NCI-H510A treated with DMSO at 0.1 percent for 48 hours (cell line): Measurements from ENCODE around the gene PIP4K2A.
"Not testable (repeated sequence)": the region's sequence is repeated elsewhere in the genome, so short reads cannot be mapped to it uniquely, and the experiment has no call there.

Experiments used
- DNase-seq: peaks from one replicate; lab custom pipeline; 2025; lab: John Stamatoyannopoulos, UW

Gene PIP4K2A

DNA sequence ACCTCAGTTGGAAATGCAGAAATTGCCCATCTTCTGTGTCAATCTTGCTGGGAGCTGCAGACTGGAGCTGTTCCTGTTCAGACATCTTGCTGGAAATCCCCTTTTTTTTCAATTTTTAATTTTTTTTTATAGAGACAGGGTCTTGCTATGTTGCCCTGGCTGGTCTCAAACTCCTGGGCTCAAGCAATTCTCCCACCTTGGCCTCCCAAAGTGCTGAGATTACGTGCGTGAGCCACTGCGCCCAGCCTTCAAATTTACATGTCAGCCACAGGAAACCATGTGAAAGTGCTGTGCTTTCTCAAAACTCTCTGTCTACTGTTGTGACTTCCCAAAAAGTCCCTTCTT lies 200.0 kb downstream of the PIP4K2A start:
- not testable (repeated sequence) for DNase-seq

DNA sequence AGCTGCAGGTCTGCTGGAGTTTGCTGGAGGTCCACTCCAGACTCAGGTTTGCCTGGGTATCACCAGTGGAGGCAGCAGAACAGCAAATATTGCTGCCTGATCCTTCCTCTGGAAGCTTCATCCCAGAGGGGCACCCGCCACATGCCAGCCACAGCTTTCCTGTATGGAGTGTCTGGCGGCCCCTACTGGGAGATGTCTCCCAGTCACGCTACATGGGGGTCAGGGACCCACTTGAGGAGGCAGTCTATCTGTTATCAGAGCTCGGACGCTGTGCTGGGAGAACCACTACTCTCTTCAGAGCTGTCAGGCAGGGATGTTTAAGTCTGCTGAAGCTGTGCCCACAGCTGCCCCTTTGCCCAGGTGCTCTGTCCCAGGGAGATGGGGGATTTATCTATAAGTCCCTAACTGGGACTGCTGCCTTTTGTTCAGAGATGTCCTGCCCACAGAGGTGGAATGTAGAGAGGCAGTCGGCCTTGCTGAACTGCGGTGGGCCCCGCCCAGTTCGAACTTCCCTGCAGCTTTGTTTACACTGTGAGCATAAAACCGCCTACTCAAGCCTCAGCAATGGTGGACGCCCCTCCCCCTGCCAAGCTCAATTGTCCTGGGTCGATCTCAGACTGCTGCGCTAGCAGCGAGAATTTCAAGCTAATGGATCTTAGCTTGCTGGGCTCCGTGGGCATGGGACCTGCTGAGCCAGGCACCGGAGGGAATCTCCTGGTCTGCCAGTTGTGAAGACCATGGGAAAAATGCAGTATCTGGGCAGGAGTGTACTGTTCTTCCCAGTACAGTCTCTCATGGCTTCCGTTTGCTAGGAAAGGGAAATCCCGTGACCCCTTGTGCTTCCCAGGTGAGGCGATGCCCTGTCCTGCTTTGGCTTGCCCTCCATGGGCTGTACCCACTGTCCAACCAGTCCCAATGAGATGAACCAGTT lies 200.6 kb downstream of the PIP4K2A start:
- DNase-seq = peak; percentile 21

DNA sequence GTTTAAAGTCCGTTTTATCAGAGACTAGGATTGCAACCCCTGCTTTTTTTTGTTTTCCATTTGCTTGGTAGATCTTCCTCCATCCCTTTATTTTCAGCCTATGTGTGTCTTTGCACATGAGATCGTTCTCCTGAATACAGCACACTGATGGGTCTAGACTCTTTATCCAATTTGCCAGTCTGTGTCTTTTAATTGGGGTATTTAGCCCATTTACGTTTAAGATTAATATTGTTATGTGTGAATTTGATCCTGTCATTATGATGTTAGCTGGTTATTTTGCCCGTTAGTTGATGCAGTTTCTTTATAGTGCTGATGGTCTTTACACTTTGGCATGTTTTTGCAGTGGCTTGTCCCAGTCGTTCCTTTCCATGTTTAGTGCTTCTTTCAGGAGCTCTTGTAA lies 202.4 kb downstream of the PIP4K2A start:
- DNase-seq = not testable (repeated sequence)

DNA sequence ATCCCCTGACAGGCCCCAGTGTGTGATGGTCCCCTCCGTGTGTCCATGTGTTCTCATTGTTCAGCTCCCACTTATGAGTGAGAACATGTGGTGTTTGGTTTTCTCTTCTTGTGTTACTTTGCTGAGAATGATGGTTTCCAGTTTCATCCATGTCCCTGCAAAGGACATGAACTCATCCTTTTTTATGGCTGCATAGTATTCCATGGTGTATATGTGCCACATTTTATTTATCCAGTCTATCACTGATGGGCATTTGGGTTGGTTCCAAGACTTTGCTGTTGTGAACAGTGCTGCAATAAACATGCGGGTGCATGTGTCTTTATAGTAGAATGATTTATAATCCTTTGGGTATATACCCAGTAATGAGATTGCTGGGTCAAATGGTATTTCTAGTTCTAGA lies 206.2 kb downstream of the PIP4K2A start:
- not testable (repeated sequence) for DNase-seq

DNA sequence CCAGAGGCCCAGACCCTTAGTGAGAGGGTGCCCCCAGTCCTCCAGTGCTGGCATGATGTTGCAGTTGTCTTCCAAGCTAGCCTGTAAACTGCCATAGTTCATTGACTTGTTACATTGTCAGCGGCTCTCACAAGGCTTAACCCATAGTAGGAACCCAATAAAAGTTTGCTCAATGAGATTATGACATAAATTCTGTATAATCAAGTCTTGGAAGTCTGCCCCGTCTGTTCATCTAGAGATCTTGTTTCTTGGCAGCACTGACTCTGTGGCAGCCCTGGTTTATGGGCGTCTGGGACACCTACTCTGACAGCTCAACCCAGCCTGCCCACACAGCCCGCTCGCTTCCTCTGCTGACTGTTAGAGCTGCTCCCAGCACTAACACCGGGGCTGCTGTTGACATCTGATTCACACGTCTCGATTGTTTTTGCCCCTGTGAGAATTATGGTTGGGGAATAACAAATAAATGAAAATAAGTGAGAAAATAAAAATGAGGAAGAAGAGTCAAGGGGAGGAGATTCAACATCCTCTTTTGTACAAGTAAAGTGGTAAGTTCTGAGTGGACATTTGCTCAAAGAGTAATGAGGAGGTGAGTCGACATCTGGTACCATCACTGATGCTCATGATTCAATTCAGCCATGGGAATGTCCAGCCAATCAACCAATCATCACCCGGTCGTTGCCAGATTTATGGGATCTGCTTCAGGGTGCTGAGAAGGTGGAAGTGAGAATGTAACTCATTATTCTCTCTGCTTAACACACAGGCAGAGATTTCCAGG lies 208.3 kb downstream of the PIP4K2A start:
- no peak for DNase-seq

DNA sequence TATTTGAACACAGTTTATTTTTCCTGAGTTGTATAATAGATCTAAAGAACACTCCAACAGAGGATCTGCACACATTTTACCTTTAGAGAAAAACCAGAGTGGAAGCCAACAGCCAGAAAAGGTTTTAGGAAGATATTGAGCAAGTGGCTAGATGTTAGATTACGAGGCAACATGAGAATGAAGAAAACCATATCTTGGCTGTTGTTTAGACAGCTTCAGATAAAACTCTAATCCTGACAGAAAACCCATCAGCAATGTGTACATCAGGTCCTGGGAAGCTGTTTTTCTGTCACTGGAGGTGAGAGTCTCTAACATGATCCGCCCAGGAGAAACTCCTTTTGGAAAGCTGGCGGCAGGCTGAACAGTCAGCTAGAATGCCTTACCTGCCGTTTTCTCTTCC lies 209.6 kb downstream of the PIP4K2A start:
- DNase-seq = no peak

DNA sequence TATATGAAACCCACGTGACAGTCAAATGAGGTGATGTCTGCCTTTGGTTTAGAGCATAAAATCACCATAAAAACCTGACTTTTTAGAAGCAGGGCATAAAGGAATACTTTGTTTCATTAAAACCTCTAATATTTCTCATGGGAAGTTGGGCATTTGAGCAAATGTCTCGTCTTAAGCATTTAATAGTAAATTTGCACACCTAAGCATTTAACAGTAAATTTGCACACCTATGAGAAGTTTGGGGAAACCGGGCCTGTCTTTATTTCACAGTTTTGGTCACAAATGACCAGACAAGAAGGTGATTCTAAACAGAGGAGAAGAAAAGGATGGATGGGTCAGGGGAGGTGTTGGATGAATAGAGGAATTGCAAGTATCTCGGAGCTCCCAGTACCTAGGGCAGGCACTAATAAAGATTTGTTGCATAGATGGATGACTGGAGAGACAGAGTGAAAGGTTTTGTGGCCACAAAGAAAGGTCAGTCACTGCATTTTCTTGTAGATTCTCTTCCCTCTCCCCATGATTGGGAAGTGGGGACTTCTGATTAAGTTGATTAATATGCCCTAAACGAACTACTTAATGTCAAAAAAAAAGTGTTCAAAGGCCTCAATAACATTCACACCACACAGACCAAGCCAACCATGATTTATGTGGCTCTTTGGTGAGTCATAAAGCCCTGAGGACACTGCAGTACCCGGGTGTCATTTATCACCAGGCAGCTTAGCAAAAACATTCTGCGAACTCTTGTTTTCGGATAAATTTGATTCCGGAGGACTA lies 210.9 kb downstream of the PIP4K2A start:
- no peak for DNase-seq

DNA sequence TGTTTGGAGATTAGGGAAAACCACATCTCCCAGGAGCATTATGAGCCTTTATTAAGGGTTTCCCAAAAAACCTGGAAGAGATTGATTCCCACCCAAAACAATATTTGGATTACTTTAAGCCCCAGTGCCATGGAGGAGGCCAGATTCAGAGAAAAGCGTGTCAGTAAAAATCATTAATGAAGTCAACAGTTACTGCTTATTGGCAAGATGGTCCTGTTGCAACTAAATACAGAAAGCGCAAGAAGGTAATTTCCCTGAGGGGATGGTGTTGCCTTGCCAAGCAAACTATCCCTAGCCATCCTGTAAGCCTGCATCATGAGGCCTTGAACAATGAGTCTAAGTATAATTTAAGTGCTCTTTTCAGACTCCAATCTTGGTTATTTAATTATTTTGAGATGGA lies 212.5 kb downstream of the PIP4K2A start:
- DNase-seq = no peak

DNA sequence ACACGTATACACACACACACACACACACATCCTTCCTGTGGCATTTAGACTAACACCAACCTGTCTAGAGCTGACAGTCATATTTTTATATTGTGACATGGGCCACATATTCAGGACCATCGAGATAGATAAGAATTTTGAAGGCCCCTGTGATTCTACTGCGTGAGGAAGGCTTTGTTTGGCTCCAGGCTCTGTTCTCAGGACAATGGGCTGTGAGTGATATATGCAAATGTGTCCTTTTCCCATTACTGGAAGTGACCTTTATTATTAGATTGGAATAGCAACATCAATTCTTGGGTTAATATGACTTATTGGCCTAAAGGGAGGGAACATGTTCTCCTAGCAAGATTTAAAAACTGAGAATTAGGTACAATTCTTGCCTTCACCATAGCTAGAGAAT lies 213.0 kb downstream of the PIP4K2A start:
- no peak for DNase-seq

DNA sequence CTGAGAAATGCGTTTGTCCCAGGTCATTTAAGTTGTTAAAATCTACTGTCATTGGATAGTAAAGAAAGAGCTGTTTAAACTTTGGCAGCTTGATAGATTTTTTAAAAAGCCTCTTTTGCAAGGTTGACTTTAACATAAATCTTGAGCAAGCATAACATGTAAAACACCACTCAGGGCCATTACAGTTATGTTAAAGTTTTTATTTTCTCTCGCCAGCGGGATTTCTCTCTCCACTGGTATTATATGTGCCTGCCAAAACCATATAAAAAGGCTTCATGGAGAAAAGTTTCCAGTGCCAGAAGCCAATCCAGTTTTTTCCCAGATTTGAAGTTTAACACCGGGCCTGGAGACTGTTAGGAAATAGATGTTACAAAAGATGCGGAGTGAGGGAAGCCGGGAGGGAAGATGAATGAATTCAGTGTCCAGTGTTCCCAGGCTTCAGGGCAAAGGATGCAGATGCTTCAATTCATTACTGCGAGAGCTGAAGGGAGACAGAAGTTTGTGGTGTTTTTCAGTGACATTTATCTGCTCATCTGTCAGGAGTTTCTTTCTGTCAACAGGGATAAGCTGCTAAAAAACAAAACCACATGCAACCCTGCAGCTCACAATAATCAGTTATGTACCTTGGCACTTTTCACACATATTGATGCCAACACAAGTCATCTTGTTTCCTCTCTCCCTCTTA lies 213.6 kb downstream of the PIP4K2A start:
- DNase-seq = no peak

DNA sequence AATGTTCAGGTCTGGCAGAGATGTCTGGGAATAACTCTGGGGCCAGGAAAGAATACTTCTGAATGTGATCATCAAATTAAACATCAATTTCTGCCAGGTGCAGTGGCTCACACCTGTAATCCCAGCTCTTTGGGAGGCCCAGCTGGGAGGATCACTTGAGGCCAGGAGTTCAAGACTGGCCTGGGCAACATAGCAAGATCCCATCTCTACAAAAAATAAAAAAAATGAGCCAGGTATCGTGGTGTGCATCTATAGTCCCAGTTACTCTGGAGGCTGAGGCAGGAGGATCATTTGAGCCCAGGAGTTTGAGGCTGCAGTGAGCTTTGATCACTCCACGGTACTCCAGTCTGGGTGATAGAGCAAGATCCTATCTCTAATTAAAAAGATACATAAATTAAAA lies 214.4 kb downstream of the PIP4K2A start:
- DNase-seq = not testable (repeated sequence)

DNA sequence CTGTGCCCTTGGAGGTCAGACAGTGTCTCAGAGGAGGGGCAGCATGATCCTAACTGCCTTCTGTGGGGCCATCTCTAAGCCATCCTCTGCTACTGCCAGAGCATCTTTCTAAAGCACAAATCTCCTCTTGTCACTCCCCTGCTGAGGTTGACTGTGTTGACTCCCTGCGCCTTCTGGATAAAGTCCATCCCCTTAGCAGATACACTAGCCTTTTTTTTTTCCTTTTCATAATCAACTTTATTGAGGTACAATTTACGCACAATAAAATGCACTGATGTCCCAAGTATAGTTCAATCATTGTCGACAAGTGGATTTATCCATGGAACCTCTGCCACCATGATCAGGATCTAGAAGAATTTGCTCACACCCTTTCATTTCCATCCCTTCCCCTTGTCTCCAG lies 219.0 kb downstream of the PIP4K2A start:
- DNase-seq = no peak

DNA sequence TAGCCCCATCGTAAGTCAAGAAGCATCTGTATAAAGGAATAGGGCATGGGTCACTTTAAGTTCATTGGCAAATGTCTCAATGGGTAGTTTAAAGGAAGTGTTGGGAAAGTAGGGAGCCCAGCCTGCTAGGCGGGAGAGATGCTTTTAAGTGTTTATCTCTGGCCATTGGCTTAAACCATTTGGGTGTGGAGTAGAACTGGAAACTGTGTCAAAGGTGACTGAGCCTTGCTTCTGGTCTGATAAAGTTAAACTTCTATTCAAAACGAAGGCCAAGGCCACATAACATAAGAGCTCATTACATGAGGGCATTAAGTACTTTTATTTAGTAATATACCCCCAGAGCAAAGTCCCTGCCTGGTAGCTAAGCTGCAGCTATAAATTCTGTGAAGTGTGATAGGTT lies 220.4 kb downstream of the PIP4K2A start:
- DNase-seq = no peak

DNA sequence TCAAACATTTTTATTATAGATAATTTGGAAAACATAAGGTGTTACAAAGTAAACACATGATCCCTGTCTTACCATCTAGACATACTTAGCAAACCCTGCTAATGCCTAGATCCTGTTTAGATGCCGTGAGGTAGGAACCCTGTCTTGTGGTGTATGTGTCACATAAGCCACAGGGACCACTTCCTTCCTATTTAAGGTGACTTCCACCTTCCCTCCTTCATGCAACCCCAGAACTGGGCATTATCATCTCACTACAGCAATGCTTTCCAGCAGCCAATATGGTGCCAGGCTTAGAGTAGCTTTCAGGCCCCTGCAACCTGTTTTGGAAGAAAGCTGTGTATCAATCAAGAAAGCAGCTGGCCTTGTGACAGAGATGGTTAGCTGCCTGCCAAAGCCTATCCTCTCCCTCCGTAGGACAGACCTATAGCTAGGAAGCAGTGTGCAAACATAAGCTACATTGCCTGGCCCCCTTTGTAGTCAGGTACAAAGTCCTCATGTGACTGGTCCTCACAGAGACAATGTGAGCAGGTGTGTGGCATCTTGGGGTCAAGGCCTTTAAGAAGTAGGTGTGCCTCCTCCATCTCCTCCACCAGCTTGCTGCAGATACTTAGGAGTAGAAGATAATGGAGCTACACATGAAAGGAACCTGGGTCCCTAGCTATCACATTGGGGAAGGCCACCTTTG lies 222.3 kb downstream of the PIP4K2A start:
- no peak for DNase-seq

DNA sequence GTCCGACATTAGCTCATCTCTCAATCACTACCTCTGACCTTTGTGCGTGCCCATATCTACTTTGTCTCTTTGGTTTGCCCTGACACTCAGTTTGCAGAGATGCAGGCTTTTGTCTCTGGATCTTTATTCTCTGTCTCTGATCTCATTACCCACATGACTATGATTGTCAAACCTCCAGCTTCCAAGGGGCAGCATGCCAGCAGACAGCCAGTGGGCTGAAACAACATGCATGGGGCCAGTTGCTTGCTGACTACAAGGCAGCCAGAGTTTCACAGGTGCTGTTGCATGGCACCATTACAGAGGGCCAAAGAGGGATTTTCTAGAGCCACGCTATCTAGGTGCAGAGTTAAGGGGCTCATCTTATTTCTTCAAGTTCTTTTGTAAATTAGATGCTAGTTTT lies 222.9 kb downstream of the PIP4K2A start:
- DNase-seq = no peak

DNA sequence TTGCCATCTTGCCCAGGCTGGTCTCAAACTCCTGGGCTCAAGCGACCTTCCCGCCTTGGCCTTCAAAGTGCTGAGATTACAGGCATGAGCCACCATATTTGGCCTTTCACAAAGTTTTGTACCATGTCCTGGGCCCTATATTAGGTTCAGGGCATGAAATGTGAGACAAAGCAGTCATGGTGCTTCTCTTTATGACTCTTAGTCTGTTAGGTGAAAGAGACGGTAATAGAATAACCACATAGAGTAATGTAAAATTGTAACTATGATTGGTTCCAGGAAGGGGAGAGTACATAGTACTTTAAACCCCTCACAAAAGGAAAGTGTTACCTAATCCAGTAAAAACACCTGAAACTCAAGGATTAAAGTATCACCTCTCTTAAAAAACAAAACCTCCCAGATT lies 224.4 kb downstream of the PIP4K2A start:
- no peak for DNase-seq

DNA sequence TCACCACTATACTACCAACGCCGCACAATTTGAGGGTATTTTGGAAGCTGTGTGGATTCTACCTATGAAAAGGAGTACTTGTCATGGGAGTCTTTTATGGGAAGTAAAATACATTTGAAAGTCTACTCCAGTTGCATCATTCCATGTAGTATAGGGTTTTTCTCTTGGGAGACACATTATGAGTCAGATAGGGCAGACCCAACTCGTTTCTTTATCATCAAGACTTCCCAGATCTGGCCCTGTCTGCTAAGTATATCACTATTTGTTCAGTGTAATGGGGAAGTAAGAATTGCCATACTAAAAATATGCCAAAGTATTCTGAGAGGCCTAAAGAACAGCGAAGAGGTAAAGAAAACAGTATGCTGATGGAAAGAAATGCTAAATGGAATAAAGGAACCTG lies 224.9 kb downstream of the PIP4K2A start:
- DNase-seq = no peak

DNA sequence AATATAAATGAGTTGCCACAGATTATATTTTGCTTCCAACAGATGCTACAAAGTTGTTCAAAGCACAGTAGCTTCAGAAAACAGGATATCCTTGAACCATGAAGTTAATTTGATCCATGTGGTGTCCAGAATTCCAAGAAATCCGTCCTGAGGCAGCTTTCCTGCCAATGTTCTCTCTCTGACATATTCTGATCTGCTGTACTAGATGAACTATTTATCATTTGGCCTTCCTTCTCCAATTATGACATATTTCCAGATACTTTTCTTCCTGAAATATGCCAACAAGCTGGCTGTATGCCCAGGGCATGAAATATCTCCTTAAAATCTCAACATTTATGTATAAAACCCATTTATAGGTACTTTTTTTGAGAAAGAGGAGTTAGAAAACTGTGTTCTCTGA lies 227.9 kb downstream of the PIP4K2A start:
- DNase-seq = no peak
